22Rv1 (cell line): ENCODE results near the gene ZNF850.

Experiments used
- ZFX ChIP-seq: fragments of 450-650 bp; IDR thresholded peaks from 2 replicates; pipeline ENCODE4 v1.6.1; 2017; ENCODE audit warnings: antibody characterized with exemption, borderline replicate concordance
- TF ChIP-seq, protein P1 (sequence below): fragments of 450-650 bp; IDR thresholded peaks from 2 replicates; pipeline ENCODE4 v1.5.1; 2017; ENCODE audit warnings: mild to moderate bottlenecking

DNA sequence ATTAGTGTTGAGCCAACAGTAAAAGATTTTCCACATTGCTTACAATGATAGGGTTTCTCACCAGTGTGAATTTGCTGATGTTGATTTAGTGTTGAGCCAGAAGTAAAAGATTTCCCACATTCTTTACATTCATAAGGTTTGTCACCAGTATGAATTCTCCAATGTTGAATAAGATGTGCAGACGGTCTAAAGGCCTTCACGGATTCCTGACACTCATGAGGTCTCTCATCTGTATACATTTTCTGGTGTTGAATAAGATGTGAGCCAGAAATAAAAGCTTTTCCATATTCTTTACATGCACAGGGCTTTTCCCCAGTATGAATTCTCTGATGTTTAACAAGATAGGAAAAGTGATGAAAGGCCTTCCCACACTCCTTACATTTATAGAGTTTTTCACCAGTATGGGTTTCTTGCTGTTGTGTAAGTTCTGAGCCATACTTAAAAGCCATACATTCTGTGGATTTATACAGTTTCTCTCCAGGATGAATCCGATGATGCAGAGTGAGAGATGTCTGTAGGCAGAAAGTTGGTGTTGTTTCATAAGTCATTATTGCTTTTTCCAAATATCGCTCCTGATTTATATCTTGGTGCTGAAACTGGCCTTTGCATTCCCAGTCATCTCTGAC is 22.4 kb downstream of the ZNF850 start:
- TF ChIP-seq, protein P1, sequence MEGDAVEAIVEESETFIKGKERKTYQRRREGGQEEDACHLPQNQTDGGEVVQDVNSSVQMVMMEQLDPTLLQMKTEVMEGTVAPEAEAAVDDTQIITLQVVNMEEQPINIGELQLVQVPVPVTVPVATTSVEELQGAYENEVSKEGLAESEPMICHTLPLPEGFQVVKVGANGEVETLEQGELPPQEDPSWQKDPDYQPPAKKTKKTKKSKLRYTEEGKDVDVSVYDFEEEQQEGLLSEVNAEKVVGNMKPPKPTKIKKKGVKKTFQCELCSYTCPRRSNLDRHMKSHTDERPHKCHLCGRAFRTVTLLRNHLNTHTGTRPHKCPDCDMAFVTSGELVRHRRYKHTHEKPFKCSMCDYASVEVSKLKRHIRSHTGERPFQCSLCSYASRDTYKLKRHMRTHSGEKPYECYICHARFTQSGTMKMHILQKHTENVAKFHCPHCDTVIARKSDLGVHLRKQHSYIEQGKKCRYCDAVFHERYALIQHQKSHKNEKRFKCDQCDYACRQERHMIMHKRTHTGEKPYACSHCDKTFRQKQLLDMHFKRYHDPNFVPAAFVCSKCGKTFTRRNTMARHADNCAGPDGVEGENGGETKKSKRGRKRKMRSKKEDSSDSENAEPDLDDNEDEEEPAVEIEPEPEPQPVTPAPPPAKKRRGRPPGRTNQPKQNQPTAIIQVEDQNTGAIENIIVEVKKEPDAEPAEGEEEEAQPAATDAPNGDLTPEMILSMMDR = no peak
- no peak for TF ChIP-seq ZFX
